ENCODE data around the gene SNX32. TPM values are rescaled to one million over a fixed set of nuclear protein-coding genes. Genes with fewer than 3 reads are reported as not detected.
A peak's percentile ranks its signal among the peaks of the same experiment; 100 is the strongest.

Gene SNX32
- total and polyA plus RNA-seq, 9 of the 15 experiments (the other 6 are each of a cell fraction or from before 2014, with no cell fraction given): 0.03 TPM; not detected in 7

DNA sequence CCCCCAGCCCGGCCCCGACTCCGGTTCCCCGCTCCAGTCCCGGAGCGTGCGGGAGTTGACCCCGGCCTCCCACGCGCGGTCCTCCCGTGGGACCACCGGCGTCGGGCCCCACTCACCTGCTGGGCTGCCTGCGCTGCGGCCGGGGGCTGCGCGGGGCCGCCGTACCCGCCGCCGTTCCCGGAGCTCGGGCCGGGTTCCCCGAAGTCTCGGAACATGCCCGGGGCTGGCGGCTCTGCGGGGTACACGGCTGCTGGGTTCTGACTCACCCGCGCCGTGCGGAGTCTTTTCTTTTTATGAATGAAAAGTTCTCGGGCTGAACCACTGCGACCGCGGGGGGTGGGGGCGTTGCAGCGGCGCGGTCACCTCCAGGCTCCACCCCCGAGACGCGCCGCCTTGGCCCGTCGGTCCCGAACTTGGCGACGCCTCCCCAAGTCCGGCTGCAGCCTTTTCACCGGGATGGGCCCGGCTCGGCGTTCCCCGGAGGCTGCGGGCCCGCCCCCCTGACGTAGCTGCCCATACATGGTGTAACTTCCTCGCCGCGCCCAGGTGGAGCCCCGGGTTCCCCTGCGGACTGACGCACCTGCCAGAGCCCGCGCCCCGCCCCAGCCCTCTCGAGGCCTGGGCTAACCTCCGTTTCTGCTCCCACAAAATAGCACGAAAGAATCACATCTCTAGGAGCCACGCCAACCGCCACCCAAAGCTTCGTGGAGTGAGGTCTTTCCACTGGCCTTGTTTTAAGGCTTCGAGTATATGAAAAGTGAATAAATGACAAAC is 66.5 kb downstream of the SNX32 start, which contains the start of gene FOSL1 (continued):
- TF ChIP-seq ZFP1 (CRISPR knock-in tag; IDR thresholded peaks at IDR 0.05): no peak
- peak; percentile 91 for TF ChIP-seq ZEB2 (IDR thresholded peaks at IDR 0.05)
- TF ChIP-seq HLTF (IDR thresholded peaks at IDR 0.05): no peak
- TF ChIP-seq NCOA2 (IDR thresholded peaks at IDR 0.05; ENCODE audit: partially characterized antibody in 2 of 2): no peak
- TF ChIP-seq, protein P1, sequence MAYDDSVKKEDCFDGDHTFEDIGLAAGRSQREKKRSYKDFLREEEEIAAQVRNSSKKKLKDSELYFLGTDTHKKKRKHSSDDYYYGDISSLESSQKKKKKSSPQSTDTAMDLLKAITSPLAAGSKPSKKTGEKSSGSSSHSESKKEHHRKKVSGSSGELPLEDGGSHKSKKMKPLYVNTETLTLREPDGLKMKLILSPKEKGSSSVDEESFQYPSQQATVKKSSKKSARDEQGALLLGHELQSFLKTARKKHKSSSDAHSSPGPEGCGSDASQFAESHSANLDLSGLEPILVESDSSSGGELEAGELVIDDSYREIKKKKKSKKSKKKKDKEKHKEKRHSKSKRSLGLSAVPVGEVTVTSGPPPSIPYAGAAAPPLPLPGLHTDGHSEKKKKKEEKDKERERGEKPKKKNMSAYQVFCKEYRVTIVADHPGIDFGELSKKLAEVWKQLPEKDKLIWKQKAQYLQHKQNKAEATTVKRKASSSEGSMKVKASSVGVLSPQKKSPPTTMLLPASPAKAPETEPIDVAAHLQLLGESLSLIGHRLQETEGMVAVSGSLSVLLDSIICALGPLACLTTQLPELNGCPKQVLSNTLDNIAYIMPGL (CRISPR knock-in tag; IDR thresholded peaks at IDR 0.05): no peak
- TF ChIP-seq CC2D1A (IDR thresholded peaks at IDR 0.05): no peak
- peak; percentile 76; the same call in 1 of the 2 replicates for TF ChIP-seq CBX1 (IDR thresholded peaks at IDR 0.05; ENCODE audit: low read depth)
- no peak for TF ChIP-seq POLR2AphosphoS2 (IDR thresholded peaks at IDR 0.05; ENCODE audit: low read length)
- peak; percentile 97 for TF ChIP-seq POLR2AphosphoS5 (IDR thresholded peaks at IDR 0.05; ENCODE audit: control insufficient read depth, insufficient read depth, low read depth, low read length)
- TF ChIP-seq, protein P2, sequence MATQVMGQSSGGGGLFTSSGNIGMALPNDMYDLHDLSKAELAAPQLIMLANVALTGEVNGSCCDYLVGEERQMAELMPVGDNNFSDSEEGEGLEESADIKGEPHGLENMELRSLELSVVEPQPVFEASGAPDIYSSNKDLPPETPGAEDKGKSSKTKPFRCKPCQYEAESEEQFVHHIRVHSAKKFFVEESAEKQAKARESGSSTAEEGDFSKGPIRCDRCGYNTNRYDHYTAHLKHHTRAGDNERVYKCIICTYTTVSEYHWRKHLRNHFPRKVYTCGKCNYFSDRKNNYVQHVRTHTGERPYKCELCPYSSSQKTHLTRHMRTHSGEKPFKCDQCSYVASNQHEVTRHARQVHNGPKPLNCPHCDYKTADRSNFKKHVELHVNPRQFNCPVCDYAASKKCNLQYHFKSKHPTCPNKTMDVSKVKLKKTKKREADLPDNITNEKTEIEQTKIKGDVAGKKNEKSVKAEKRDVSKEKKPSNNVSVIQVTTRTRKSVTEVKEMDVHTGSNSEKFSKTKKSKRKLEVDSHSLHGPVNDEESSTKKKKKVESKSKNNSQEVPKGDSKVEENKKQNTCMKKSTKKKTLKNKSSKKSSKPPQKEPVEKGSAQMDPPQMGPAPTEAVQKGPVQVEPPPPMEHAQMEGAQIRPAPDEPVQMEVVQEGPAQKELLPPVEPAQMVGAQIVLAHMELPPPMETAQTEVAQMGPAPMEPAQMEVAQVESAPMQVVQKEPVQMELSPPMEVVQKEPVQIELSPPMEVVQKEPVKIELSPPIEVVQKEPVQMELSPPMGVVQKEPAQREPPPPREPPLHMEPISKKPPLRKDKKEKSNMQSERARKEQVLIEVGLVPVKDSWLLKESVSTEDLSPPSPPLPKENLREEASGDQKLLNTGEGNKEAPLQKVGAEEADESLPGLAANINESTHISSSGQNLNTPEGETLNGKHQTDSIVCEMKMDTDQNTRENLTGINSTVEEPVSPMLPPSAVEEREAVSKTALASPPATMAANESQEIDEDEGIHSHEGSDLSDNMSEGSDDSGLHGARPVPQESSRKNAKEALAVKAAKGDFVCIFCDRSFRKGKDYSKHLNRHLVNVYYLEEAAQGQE (IDR thresholded peaks at IDR 0.05; ENCODE audit: borderline replicate concordance): no peak
- TF ChIP-seq, protein P2 (CRISPR knock-in tag; IDR thresholded peaks at IDR 0.05; ENCODE audit: low read depth): 0 out of 2 replicates have a peak, but pooled peaks have one; percentile 26
- no peak for TF ChIP-seq ZNF583 (CRISPR knock-in tag; IDR thresholded peaks at IDR 0.05)
- TF ChIP-seq TOE1 (IDR thresholded peaks at IDR 0.05; ENCODE audit: borderline replicate concordance): peak; percentile 48; the same call in 1 of the 2 replicates
- no peak for TF ChIP-seq TOE1 (CRISPR knock-in tag; IDR thresholded peaks at IDR 0.05; ENCODE audit: borderline replicate concordance, low read depth)
- TF ChIP-seq, protein P3, sequence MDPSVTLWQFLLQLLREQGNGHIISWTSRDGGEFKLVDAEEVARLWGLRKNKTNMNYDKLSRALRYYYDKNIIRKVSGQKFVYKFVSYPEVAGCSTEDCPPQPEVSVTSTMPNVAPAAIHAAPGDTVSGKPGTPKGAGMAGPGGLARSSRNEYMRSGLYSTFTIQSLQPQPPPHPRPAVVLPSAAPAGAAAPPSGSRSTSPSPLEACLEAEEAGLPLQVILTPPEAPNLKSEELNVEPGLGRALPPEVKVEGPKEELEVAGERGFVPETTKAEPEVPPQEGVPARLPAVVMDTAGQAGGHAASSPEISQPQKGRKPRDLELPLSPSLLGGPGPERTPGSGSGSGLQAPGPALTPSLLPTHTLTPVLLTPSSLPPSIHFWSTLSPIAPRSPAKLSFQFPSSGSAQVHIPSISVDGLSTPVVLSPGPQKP (CRISPR knock-in tag; IDR thresholded peaks at IDR 0.05): no peak
- no peak for TF ChIP-seq ZNF695 (CRISPR knock-in tag; IDR thresholded peaks at IDR 0.05)
- no peak for TF ChIP-seq ESRRB (CRISPR knock-in tag; IDR thresholded peaks at IDR 0.05; ENCODE audit: borderline replicate concordance)
- no peak for TF ChIP-seq PHF20 (IDR thresholded peaks at IDR 0.05; ENCODE audit: partially characterized antibody)
- TF ChIP-seq ZBTB17 (CRISPR knock-in tag; IDR thresholded peaks at IDR 0.05): no peak
